GM12865 (cell line): ENCODE measurements around the gene ADAMTS3.

Source experiments
- DNase-seq: peaks from one replicate; pipeline ENCODE4 v3.0.0; 2010; ENCODE audit warnings: low read depth
- H3K4me3 ChIP-seq: 2 replicates; pipeline ENCODE4 v1.5.1; 2011; ENCODE audit warnings: mild to moderate bottlenecking, low read depth, low read length, control low read depth
- TF ChIP-seq, protein P1 (sequence below): IDR thresholded peaks from 2 replicates; pipeline ENCODE4 v1.5.1; 2011; ENCODE audit warnings: low read length, control low read depth, low read depth, inconsistent platforms; ENCODE audit not compliant: insufficient read depth; ENCODE audit errors: missing control alignments

ADAMTS3 gene

DNA sequence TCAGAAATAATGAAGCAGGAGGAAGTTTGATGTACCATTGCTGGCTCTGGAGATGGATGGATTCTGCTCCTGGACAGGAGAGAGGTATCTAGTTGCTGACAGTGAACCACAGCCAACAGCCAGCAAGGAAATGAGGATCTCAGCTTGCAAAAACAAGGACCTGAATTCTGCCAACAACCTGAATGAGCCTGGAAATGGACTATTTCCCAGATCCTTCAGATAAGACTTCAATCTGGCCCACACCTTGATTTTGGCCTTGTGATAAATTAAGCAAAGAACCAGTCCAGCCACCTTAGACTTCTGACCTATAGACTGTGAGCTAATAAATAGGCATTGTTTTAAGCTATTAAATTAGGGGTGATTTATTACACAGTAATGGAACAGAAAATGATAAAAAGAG, 220.3 kb downstream of the ADAMTS3 start:
- TF ChIP-seq, protein P1, sequence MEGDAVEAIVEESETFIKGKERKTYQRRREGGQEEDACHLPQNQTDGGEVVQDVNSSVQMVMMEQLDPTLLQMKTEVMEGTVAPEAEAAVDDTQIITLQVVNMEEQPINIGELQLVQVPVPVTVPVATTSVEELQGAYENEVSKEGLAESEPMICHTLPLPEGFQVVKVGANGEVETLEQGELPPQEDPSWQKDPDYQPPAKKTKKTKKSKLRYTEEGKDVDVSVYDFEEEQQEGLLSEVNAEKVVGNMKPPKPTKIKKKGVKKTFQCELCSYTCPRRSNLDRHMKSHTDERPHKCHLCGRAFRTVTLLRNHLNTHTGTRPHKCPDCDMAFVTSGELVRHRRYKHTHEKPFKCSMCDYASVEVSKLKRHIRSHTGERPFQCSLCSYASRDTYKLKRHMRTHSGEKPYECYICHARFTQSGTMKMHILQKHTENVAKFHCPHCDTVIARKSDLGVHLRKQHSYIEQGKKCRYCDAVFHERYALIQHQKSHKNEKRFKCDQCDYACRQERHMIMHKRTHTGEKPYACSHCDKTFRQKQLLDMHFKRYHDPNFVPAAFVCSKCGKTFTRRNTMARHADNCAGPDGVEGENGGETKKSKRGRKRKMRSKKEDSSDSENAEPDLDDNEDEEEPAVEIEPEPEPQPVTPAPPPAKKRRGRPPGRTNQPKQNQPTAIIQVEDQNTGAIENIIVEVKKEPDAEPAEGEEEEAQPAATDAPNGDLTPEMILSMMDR = no peak
- no peak for DNase-seq
- no peak overlapping the region for H3K4me3 ChIP-seq

GRCh38 chr4:72344418-72344817, 224.6 kb downstream of the ADAMTS3 start:
- no peak for DNase-seq
- H3K4me3 ChIP-seq = no peak overlapping the region
- TF ChIP-seq, protein P1 = no peak

DNA sequence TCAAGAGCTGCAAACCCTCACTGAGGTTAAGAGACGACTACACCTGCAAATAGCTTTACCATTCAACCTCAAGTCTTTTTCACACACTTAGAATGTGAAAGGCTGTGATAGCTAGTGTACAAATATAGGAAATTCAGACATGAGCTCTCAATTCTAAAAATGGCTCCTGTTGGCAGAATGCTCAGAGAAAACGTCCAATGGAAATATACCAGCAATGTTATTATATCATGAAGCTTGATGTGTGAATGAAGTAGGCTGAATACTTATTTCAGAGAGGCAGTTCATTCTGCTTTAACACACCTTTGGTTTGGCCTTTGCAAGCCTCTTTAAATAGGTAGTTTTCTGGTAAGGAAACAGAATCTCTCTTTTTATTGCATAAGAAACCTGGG, 227.6 kb downstream of the ADAMTS3 start:
- no peak overlapping the region for H3K4me3 ChIP-seq
- TF ChIP-seq, protein P1 = no peak
- no peak for DNase-seq

GRCh38 chr4:72340803-72341431, 228.1 kb downstream of the ADAMTS3 start:
- TF ChIP-seq, protein P1 = no peak
- DNase-seq = no peak
- H3K4me3 ChIP-seq = no peak overlapping the region

- H3K4me3 ChIP-seq = no peak overlapping the region
- DNase-seq = no peak
- TF ChIP-seq, protein P1 = no peak
Observed at GRCh38 chr4:72338060-72338459, 231.0 kb downstream of the ADAMTS3 start.

GRCh38 chr4:72330381-72330780, 238.6 kb downstream of the ADAMTS3 start:
- TF ChIP-seq, protein P1 = no peak
- DNase-seq = no peak
- no peak overlapping the region for H3K4me3 ChIP-seq
